Fibroblast of upper back skin (primary cell): Measurements from ENCODE around the gene ZNF554.
"Not testable (repeated sequence)": the region's sequence is repeated elsewhere in the genome, so short reads cannot be mapped to it uniquely, and the experiment has no call there.

Source experiments
- DNase-seq: peaks from one replicate; pipeline ENCODE4 v3.0.0-alpha.2; 2013

ZNF554 gene

GRCh38 chr19:2808129-2808941 is 11.3 kb upstream of the ZNF554 start:
- DNase-seq: no peak

GRCh38 chr19:2809387-2810140 is 10.1 kb upstream of the ZNF554 start:
- DNase-seq: no peak

GRCh38 chr19:2810141-2811091 is 9.3 kb upstream of the ZNF554 start:
- DNase-seq: no peak

- DNase-seq: no peak
Measured at GRCh38 chr19:2811221-2811722, 8.4 kb upstream of the ZNF554 start.

- DNase-seq: no peak
Measured at GRCh38 chr19:2811735-2812413, 7.8 kb upstream of the ZNF554 start.

- DNase-seq: no peak
Measured at GRCh38 chr19:2812414-2813234, 7.0 kb upstream of the ZNF554 start.

GRCh38 chr19:2813235-2814160 is 6.2 kb upstream of the ZNF554 start:
- no peak for DNase-seq

- no peak for DNase-seq
Measured at GRCh38 chr19:2814426-2814825, 5.2 kb upstream of the ZNF554 start.

GRCh38 chr19:2815191-2815614 is 4.5 kb upstream of the ZNF554 start:
- DNase-seq: no peak

- no peak for DNase-seq
Measured at GRCh38 chr19:2815923-2816322, 3.7 kb upstream of the ZNF554 start.

- no peak for DNase-seq
Measured at GRCh38 chr19:2816641-2817040, 3.0 kb upstream of the ZNF554 start.

- DNase-seq: not testable (repeated sequence)
Measured at GRCh38 chr19:2817237-2817829, 2.3 kb upstream of the ZNF554 start.

- DNase-seq: no peak
Measured at GRCh38 chr19:2820112-2820702, 539 bp downstream of the ZNF554 start.

GRCh38 chr19:2822846-2823245 is 3.2 kb downstream of the ZNF554 start:
- no peak for DNase-seq

GRCh38 chr19:2823646-2824045 is 4.0 kb downstream of the ZNF554 start:
- DNase-seq: no peak

- no peak for DNase-seq
Measured at GRCh38 chr19:2824129-2824528, 4.5 kb downstream of the ZNF554 start.

GRCh38 chr19:2827022-2827421 is 7.4 kb downstream of the ZNF554 start:
- DNase-seq: no peak

GRCh38 chr19:2827840-2828489 is 8.3 kb downstream of the ZNF554 start:
- no peak for DNase-seq
